B cell (primary cell): ENCODE results near the gene SH2D3C. TPM values are rescaled to one million over a fixed set of nuclear protein-coding genes. Genes with fewer than 3 reads are reported as not detected.

Experiments used
- ATAC-seq: fragments of 200-7000 bp; cut with Tn5 transposase; one replicate; pipeline ENCODE4 v1.10.0; 2021; ENCODE audit warnings: low read depth, mild to moderate bottlenecking, moderate number of reproducible peaks, moderate library complexity
- CTCF ChIA-PET: fragments of 350-600 bp; sonication (Branson Sonifier 250); formaldehyde crosslinking; loops from one replicate; lab custom pipeline; 2021; ENCODE audit warnings: antibody characterized with exemption, inconsistent platforms; lab: Charles Lee
- POLR2A ChIA-PET: fragments of 350-600 bp; sonication (Branson Sonifier 250); formaldehyde crosslinking; loops from one replicate; lab custom pipeline; 2021; ENCODE audit warnings: antibody characterized with exemption; lab: Charles Lee
- DNase-seq: peaks from one replicate; pipeline ENCODE4 v3.0.0; 2013
- H2AFZ ChIP-seq: 2 replicates; pipeline ENCODE4 v1.6.1; 2012; ENCODE audit warnings: mild to moderate bottlenecking, low read depth, low read length; ENCODE audit not compliant: insufficient read depth, poor library complexity, severe bottlenecking
- H3K27ac ChIP-seq, 2 donors: 1 replicate in 1 of 2; 2 replicates in 1 of 2; pipeline ENCODE4 v1.5.1; 2012 to 2013; ENCODE audit warnings: low read length in 2 of 2, mild to moderate bottlenecking in 2 of 2, moderate library complexity in 1 of 2
- H3K27me3 ChIP-seq, 4 experiments: fragments of 200-600 bp in 1 of 4; sonication (generic) in 1 of 4; replicated peaks in 1 of 4; 1 replicate in 2 of 4; 2 replicates in 2 of 4; pipeline versions ENCODE4 v1.6.1 to v1.7.0; 2013 to 2016; ENCODE audit warnings: low read length in 3 of 4, mild to moderate bottlenecking in 2 of 4, mixed read lengths in 1 of 4, moderate library complexity in 1 of 4; ENCODE audit not compliant: insufficient read depth in 4 of 4, control insufficient read depth in 3 of 4; ENCODE audit errors: control extremely low read depth in 1 of 4
- H3K36me3 ChIP-seq, 2 experiments: replicated peaks in 1 of 2; 1 replicate in 1 of 2; 2 replicates in 1 of 2; pipeline versions ENCODE4 v1.6.1 to v1.7.1; 2013; ENCODE audit warnings: low read length in 1 of 2; ENCODE audit not compliant: insufficient read depth in 2 of 2, control insufficient read depth in 1 of 2; ENCODE audit errors: control extremely low read depth in 1 of 2, extremely low read depth in 1 of 2
- H3K4me1 ChIP-seq, 2 donors: fragments of 200-600 bp in 1 of 2; sonication (generic) in 1 of 2; 1 replicate in 1 of 2; 2 replicates in 1 of 2; pipeline versions ENCODE4 v1.5.1 to v1.6.1; 2013 to 2017; ENCODE audit warnings: low read length in 2 of 2; ENCODE audit not compliant: control insufficient read depth in 2 of 2, insufficient read depth in 2 of 2
- H3K4me2 ChIP-seq: replicated peaks from 2 replicates; pipeline ENCODE3; 2012; ENCODE audit warnings: mild to moderate bottlenecking, low read depth, low read length; ENCODE audit not compliant: poor library complexity, severe bottlenecking
- H3K4me3 ChIP-seq, 5 experiments: fragments of 200-600 bp in 1 of 5; sonication (generic) in 1 of 5; 1 replicate in 3 of 5; 2 replicates in 2 of 5; pipeline versions ENCODE4 v1.5.1 to v1.7.0; 2011 to 2016; ENCODE audit warnings: low read length in 4 of 5, mild to moderate bottlenecking in 4 of 5, low read depth in 2 of 5, control low read depth in 1 of 5, moderate library complexity in 1 of 5; ENCODE audit not compliant: insufficient read depth in 1 of 5; ENCODE audit errors: control extremely low read depth in 1 of 5, extremely low read depth in 1 of 5
- H3K79me2 ChIP-seq: fragments of 200-600 bp; sonication (generic); one replicate; pipeline ENCODE4 v1.6.0; 2016; ENCODE audit warnings: low read length; ENCODE audit not compliant: control insufficient read depth, insufficient read depth
- H3K9ac ChIP-seq: fragments of 200-600 bp; sonication (generic); 2 replicates; pipeline ENCODE4 v1.6.1; 2017; ENCODE audit warnings: mild to moderate bottlenecking, low read length, moderate library complexity
- H3K9me3 ChIP-seq, 3 donors: one replicate each; pipeline versions ENCODE4 v1.6.1 to v1.7.1; 2013; ENCODE audit warnings: low read length in 2 of 3; ENCODE audit not compliant: control insufficient read depth in 2 of 3, insufficient read depth in 1 of 3; ENCODE audit errors: control extremely low read depth in 1 of 3
- H4K20me1 ChIP-seq: 2 replicates; pipeline ENCODE4 v1.6.0; 2012; ENCODE audit warnings: mild to moderate bottlenecking, low read length; ENCODE audit not compliant: insufficient read depth, control insufficient read depth, poor library complexity, severe bottlenecking
- H3K27ac Mint-ChIP-seq: one replicate; pipeline ENCODE4 v1.8.0; 2021; ENCODE audit warnings: mixed read lengths
- H3K27me3 Mint-ChIP-seq: one replicate; pipeline ENCODE4 v1.8.0; 2021; ENCODE audit warnings: mixed read lengths
- H3K4me1 Mint-ChIP-seq: one replicate; pipeline ENCODE4 v1.8.0; 2021; ENCODE audit warnings: mixed read lengths
- H3K4me3 Mint-ChIP-seq: one replicate; pipeline ENCODE4 v1.8.0; 2021; ENCODE audit warnings: mixed read lengths
- H3K9me3 Mint-ChIP-seq: one replicate; pipeline ENCODE4 v1.8.0; 2022; ENCODE audit warnings: mixed read lengths; ENCODE audit not compliant: insufficient read depth
- EZH2 ChIP-seq: IDR thresholded peaks from 2 replicates; pipeline ENCODE4 v1.6.1; 2012; ENCODE audit warnings: borderline replicate concordance, low read depth, mild to moderate bottlenecking, moderate library complexity, low read length; ENCODE audit not compliant: insufficient read depth, poor library complexity, severe bottlenecking
- WGBS: methylation state at CpG from one replicate; pipeline ENCODE4 v1.1.5; 2013; ENCODE audit warnings: missing lambda C conversion rate; ENCODE audit not compliant: insufficient coverage; 5-methylcytosine and 5-hydroxymethylcytosine counted together
- intact Hi-C: fragments of 100-400 bp; cut with micrococcal nuclease; formaldehyde crosslinking; loops from one replicate; pipeline ENCODE4 v1.10.0; 2022
- polyA plus RNA-seq: library from polyadenylated mRNA; depleted of rRNA; stranded (reverse); fragments of >200 nt; gene quantifications from 2 replicates; pipeline ENCODE4 v1.2.3, GENCODE V29; 2012
- total RNA-seq, 2 donors: library from RNA; stranded (reverse); fragments of 120-200 nt in 1 of 2; gene quantifications; 1 replicate in 1 of 2; 2 replicates in 1 of 2; pipeline versions ENCODE4 v1.2.3 to v1.2.4, GENCODE V29; 2013 to 2022
- TF ChIP-seq, protein P1 (sequence below): fragments of 200-600 bp; IDR thresholded peaks from one replicate; pipeline ENCODE4 v1.8.0; 2022; ENCODE audit warnings: antibody characterized with exemption, mild to moderate bottlenecking

SH2D3C gene
- total and polyA plus RNA-seq, 2 donors (not counting 1 experiment from before 2014, with no cell fraction given), result 66.3 to 85.5 TPM

DNA sequence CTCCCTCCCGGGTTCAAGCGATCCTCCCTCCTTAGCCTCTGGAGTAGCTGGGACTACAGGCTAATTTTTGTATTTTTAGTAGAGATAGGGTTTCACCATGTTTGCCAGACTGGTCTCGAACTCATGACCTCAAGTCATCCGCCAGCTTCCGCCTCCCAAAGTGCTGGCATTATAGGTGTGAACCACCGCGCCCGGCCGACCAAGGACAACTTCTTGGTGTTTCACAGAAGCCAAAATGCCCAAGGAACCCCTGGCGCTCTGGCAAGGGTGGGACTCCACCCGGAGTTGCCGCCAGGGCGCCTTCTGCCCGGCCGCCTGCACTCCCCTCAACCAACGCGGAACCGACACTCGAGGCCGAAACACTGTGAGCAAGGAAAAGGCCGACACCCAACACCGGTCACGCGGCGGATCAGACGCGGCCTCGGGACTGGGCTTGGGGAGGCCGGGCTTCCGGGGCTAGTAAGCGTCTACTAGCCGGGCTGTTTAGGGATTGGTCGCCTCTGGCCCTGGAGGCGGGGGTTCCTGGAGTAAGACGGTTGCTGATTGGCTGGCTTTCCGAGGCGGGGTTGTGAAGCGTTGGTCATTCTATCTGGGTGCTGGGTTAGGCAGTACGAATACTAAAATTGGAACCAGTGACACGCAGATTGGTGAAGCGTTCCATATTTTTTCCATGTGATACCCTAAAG lies 79.3 kb downstream of the SH2D3C start:
- H3K27ac Mint-ChIP-seq, result peak overlapping the region; percentile 65
- POLR2A ChIA-PET, result interaction anchor here (0.6 kb wide), 1 partner anchor 120 kb away, joined by 3 read pairs; no protein-coding TSS in a partner anchor

GRCh38 chr9:127698386-127698785 lies 80.1 kb downstream of the SH2D3C start:
- 100% methylated on average over 3 of the region's 5 CpGs for WGBS
- no peaks in the 10 kb centered on the region for H3K79me2 ChIP-seq
- no peaks in the 10 kb centered on the region for H3K9me3 ChIP-seq
- peaks cover 6 to 12% of the 10 kb centered on the region in 2 donors for H3K4me1 ChIP-seq
- no peaks in the 10 kb centered on the region for H3K9me3 Mint-ChIP-seq
- H3K9ac ChIP-seq, result no peak overlapping the region
- DNase-seq, result no peak
- H2AFZ ChIP-seq, result no peak overlapping the region
- H3K4me1 Mint-ChIP-seq, result peaks cover 14% of the 10 kb centered on the region
- ATAC-seq, result no peak
- H4K20me1 ChIP-seq, result no peaks in the 10 kb centered on the region
- intact Hi-C loops, result no loop called here
- H3K27ac Mint-ChIP-seq, result no peak overlapping the region
- no peaks in the 10 kb centered on the region for H3K36me3 ChIP-seq
- no peaks in the 10 kb centered on the region for H3K27me3 ChIP-seq
- H3K4me3 Mint-ChIP-seq, result peak overlapping the region; percentile 53
- no peak overlapping the region for H3K27ac ChIP-seq
- TF ChIP-seq EZH2, result no peak
- TF ChIP-seq, protein P1, sequence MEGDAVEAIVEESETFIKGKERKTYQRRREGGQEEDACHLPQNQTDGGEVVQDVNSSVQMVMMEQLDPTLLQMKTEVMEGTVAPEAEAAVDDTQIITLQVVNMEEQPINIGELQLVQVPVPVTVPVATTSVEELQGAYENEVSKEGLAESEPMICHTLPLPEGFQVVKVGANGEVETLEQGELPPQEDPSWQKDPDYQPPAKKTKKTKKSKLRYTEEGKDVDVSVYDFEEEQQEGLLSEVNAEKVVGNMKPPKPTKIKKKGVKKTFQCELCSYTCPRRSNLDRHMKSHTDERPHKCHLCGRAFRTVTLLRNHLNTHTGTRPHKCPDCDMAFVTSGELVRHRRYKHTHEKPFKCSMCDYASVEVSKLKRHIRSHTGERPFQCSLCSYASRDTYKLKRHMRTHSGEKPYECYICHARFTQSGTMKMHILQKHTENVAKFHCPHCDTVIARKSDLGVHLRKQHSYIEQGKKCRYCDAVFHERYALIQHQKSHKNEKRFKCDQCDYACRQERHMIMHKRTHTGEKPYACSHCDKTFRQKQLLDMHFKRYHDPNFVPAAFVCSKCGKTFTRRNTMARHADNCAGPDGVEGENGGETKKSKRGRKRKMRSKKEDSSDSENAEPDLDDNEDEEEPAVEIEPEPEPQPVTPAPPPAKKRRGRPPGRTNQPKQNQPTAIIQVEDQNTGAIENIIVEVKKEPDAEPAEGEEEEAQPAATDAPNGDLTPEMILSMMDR, result no peak
- no peak overlapping the region for H3K4me2 ChIP-seq
- no peak overlapping the region for H3K4me3 ChIP-seq
- POLR2A ChIA-PET, result no interaction called here
- CTCF ChIA-PET, result interaction anchor here (1.1 kb wide), 1 partner anchor 171 kb away, joined by 3 read pairs; no protein-coding TSS in a partner anchor
- no peaks in the 10 kb centered on the region for H3K27me3 Mint-ChIP-seq

More for the DNA sequence above, 79.3 kb downstream of the SH2D3C start:
- ATAC-seq (peak; percentile 100), DNase-seq (peak; percentile 92)
- Histone ChIP-seq H2AFZ (peak overlapping the region; percentile 84), H3K27me3 (no peaks in the 10 kb centered on the region), H3K36me3 (no peaks in the 10 kb centered on the region), H3K4me2 (peak overlapping the region; percentile 84), H3K9ac (peak overlapping the region; percentile 59), H3K79me2 (no peaks in the 10 kb centered on the region), H3K9me3 (no peaks in the 10 kb centered on the region), H3K4me3 (peak overlapping the region; percentile 34 to 59 (median 46)), H3K27ac (peak overlapping the region in 1 of 2 donors; percentile 67), H4K20me1 (no peaks in the 10 kb centered on the region), H3K4me1 (peaks cover 6 to 12% of the 10 kb centered on the region in 2 donors)
- Mint-ChIP-seq H3K4me3 (peak overlapping the region; percentile 82), H3K4me1 (peaks cover 14% of the 10 kb centered on the region), H3K9me3 (no peaks in the 10 kb centered on the region), H3K27me3 (no peaks in the 10 kb centered on the region)
- intact Hi-C loops, result loop anchor here (1.0 kb wide), 3 partner anchors 16 to 91 kb away; partner anchors contain the start of genes PTRH1 and TOR2A
- 18% methylated on average over 38 of the region's 41 CpGs for WGBS
- CTCF ChIA-PET, result interaction anchor here (0.7 to 1.1 kb wide), 2 partner anchors 171 to 244 kb away, joined by 3 read pairs; no protein-coding TSS in a partner anchor
- TF ChIP-seq EZH2, result no peak
- TF ChIP-seq, protein P1, result peak; percentile 19
